GM23338 (cell line): ENCODE data around the gene KLHL21. TPM values are rescaled to one million over a fixed set of nuclear protein-coding genes. Genes with fewer than 3 reads are reported as not detected.

Source experiments
- ATAC-seq: fragments of 200-7000 bp; cut with Tn5 transposase; 3 replicates; pipeline ENCODE4 v1.9.1; 2020
- DNase-seq: peaks from one replicate; pipeline ENCODE4 v3.0.0-alpha.2; 2015; ENCODE audit warnings: low spot score
- H2AFZ ChIP-seq: fragments of 200-600 bp; sonication (generic); 2 replicates; pipeline ENCODE4 v1.8.0; 2016; ENCODE audit warnings: antibody characterized with exemption, mild to moderate bottlenecking, moderate library complexity
- H3F3A ChIP-seq: fragments of 200-600 bp; sonication (generic); replicated peaks from 2 replicates; pipeline ENCODE4 v1.8.0; 2017; ENCODE audit warnings: antibody characterized with exemption, mixed run types, low read depth
- H3K27ac ChIP-seq: fragments of 200-600 bp; sonication (generic); 2 replicates; pipeline ENCODE4 v1.6.1; 2016; ENCODE audit warnings: low read depth
- H3K27me3 ChIP-seq: fragments of 200-600 bp; sonication (generic); 2 replicates; pipeline ENCODE4 v1.8.0; 2016; ENCODE audit warnings: mild to moderate bottlenecking, mixed run types, moderate library complexity; ENCODE audit not compliant: insufficient read depth
- H3K36me3 ChIP-seq: fragments of 200-600 bp; sonication (generic); 2 replicates; pipeline ENCODE4 v1.8.0; 2016; ENCODE audit warnings: mild to moderate bottlenecking; ENCODE audit not compliant: insufficient read depth
- H3K4me1 ChIP-seq: fragments of 200-600 bp; sonication (generic); 2 replicates; pipeline ENCODE4 v1.8.0; 2016; ENCODE audit warnings: mild to moderate bottlenecking, moderate library complexity; ENCODE audit not compliant: insufficient read depth
- H3K4me2 ChIP-seq: fragments of 200-600 bp; sonication (generic); 2 replicates; pipeline ENCODE4 v1.7.1; 2017; ENCODE audit warnings: mixed run types
- H3K4me3 ChIP-seq: fragments of 200-600 bp; sonication (generic); 2 replicates; pipeline ENCODE4 v1.6.1; 2016; ENCODE audit warnings: mixed run types
- H3K79me2 ChIP-seq: fragments of 200-600 bp; sonication (generic); replicated peaks from 2 replicates; pipeline ENCODE4 v1.8.0; 2017; ENCODE audit warnings: mild to moderate bottlenecking; ENCODE audit not compliant: insufficient read depth
- H3K9me2 ChIP-seq: fragments of 200-600 bp; sonication (generic); 2 replicates; pipeline ENCODE4 v1.8.0; 2017; ENCODE audit not compliant: insufficient read depth
- H4K20me1 ChIP-seq: fragments of 200-600 bp; sonication (generic); replicated peaks from 2 replicates; pipeline ENCODE4 v1.8.0; 2017; ENCODE audit warnings: mild to moderate bottlenecking; ENCODE audit not compliant: insufficient read depth
- H3K27ac Mint-ChIP-seq: 2 replicates; pipeline ENCODE4 v1.8.0; 2020; ENCODE audit warnings: inconsistent platforms, mild to moderate bottlenecking, moderate library complexity, mixed read lengths
- H3K27me3 Mint-ChIP-seq: 3 replicates; pipeline ENCODE4 v1.8.0; 2022; ENCODE audit warnings: low read depth, mild to moderate bottlenecking, moderate library complexity, mixed read lengths, inconsistent platforms; ENCODE audit not compliant: insufficient read depth, poor library complexity
- H3K36me3 Mint-ChIP-seq: 3 replicates; pipeline ENCODE4 v1.8.0; 2021; ENCODE audit warnings: low read depth, mild to moderate bottlenecking, inconsistent platforms, moderate library complexity, mixed read lengths
- H3K4me1 Mint-ChIP-seq: 3 replicates; pipeline ENCODE4 v1.8.0; 2020; ENCODE audit warnings: mild to moderate bottlenecking, inconsistent platforms, mixed read lengths
- H3K4me3 Mint-ChIP-seq: 3 replicates; pipeline ENCODE4 v1.8.0; 2021; ENCODE audit warnings: moderate library complexity, mild to moderate bottlenecking, inconsistent platforms, mixed read lengths
- H3K9me3 Mint-ChIP-seq: 3 replicates; pipeline ENCODE4 v1.8.0; 2020; ENCODE audit warnings: moderate library complexity, mild to moderate bottlenecking, inconsistent platforms, mixed read lengths
- CREB1 ChIP-seq: fragments of 250-450 bp; sonication (Bioruptor Pico); IDR thresholded peaks from 2 replicates; pipeline ENCODE4 v1.5.0; 2020; ENCODE audit warnings: low read depth, mild to moderate bottlenecking, moderate library complexity
- ETS1 ChIP-seq: IDR thresholded peaks from 2 replicates; pipeline ENCODE4 v1.6.1; 2016; ENCODE audit warnings: antibody characterized with exemption
- EZH2 ChIP-seq: fragments of 200-600 bp; sonication (generic); IDR thresholded peaks from one replicate; pipeline ENCODE4 v1.8.0; 2017; ENCODE audit warnings: antibody characterized with exemption, mild to moderate bottlenecking, low read depth; ENCODE audit not compliant: unreplicated experiment
- EZH2phosphoT487 ChIP-seq: fragments of 200-600 bp; sonication (generic); IDR thresholded peaks from one replicate; pipeline ENCODE4 v1.8.1; 2018; ENCODE audit warnings: antibody characterized with exemption; ENCODE audit not compliant: unreplicated experiment
- JUNB ChIP-seq: IDR thresholded peaks from one replicate; pipeline ENCODE4 v1.6.1; 2016; ENCODE audit warnings: antibody characterized with exemption; ENCODE audit not compliant: unreplicated experiment
- NANOG ChIP-seq: IDR thresholded peaks from 2 replicates; pipeline ENCODE4 v1.6.1; 2016; ENCODE audit warnings: antibody characterized with exemption, borderline replicate concordance
- POLR2AphosphoS5 ChIP-seq: IDR thresholded peaks from 2 replicates; pipeline ENCODE4 v1.6.1; 2016; ENCODE audit warnings: antibody characterized with exemption, low read depth
- REST ChIP-seq: IDR thresholded peaks from one replicate; pipeline ENCODE4 v1.6.1; 2018; ENCODE audit warnings: antibody characterized with exemption; ENCODE audit not compliant: unreplicated experiment
- STAT1 ChIP-seq: IDR thresholded peaks from one replicate; pipeline ENCODE4 v1.6.1; 2016; ENCODE audit warnings: antibody characterized with exemption; ENCODE audit not compliant: unreplicated experiment
- ZNF114 ChIP-seq: fragments of 250-450 bp; sonication (Bioruptor Pico); IDR thresholded peaks from 2 replicates; pipeline ENCODE4 v1.5.0; 2020; ENCODE audit warnings: mild to moderate bottlenecking, moderate library complexity
- ZNF331 ChIP-seq: fragments of 250-450 bp; sonication (Bioruptor Pico); IDR thresholded peaks from 2 replicates; pipeline ENCODE4 v1.5.0; 2020; ENCODE audit warnings: low read depth, mild to moderate bottlenecking, moderate library complexity
- ZNF462 ChIP-seq: fragments of 250-450 bp; sonication (Bioruptor Pico); IDR thresholded peaks from 2 replicates; pipeline ENCODE4 v1.5.0; 2020; ENCODE audit warnings: mild to moderate bottlenecking, moderate library complexity
- polyA plus RNA-seq: library from polyadenylated mRNA; unstranded; fragments of >200 nt; fragmentation: Nextera tagmentation; extraction: Ambion mirVana; gene quantifications from 2 replicates; pipeline ENCODE4 v1.2.1, GENCODE V29; 2016
- total RNA-seq: library from RNA; depleted of rRNA; stranded (reverse); fragments of >200 nt; shearing (Covaris generic); gene quantifications from 2 replicates; pipeline ENCODE4 v1.2.3, GENCODE V29; 2014
- TF ChIP-seq, protein P1 (sequence below), 2 experiments: fragments of 200-600 bp in 1 of 2; sonication (generic) in 1 of 2; conservative IDR thresholded peaks; 2 replicates each; pipeline versions ENCODE4 v1.5.1 to v1.6.1; 2016 to 2017; ENCODE audit warnings: antibody characterized with exemption in 2 of 2, low read depth in 2 of 2, mild to moderate bottlenecking in 2 of 2, moderate library complexity in 1 of 2

Gene KLHL21
- total and polyA plus RNA-seq, 2 experiments from 2014 or later, result 7.3 to 35.9 TPM

GRCh38 chr1:6631058-6631457 lies 28.4 kb upstream of the KLHL21 start:
- Histone ChIP-seq H3K4me1 (peaks cover 1% of the 10 kb centered on the region; the same call in 1 of the 2 replicates), H3K4me2 (no peak overlapping the region), H3K27ac (no peak overlapping the region), H3K4me3 (no peak overlapping the region), H3K36me3 (peaks cover 10% of the 10 kb centered on the region), H3K27me3 (no peaks in the 10 kb centered on the region), H3K9me2 (no peaks in the 10 kb centered on the region), H3K79me2 (peaks cover 14% of the 10 kb centered on the region), H2AFZ (no peak overlapping the region), H3F3A (0 out of 2 replicates have a peak, but pooled peaks cover under 1% of the 10 kb centered on the region), H4K20me1 (peaks cover 5% of the 10 kb centered on the region)
- Mint-ChIP-seq H3K4me3 (no peak overlapping the region), H3K4me1 (peaks cover 4% of the 10 kb centered on the region; the same call in 2 of the 3 replicates), H3K27ac (no peak overlapping the region), H3K9me3 (no peaks in the 10 kb centered on the region), H3K36me3 (peaks cover 44% of the 10 kb centered on the region), H3K27me3 (peaks cover 9% of the 10 kb centered on the region)
- ATAC-seq (no peak), DNase-seq (no peak)
- TF ChIP-seq POLR2AphosphoS5 (no peak), JUNB (no peak), ZNF114 (CRISPR knock-in tag) (no peak), EZH2phosphoT487 (no peak), ZNF462 (CRISPR knock-in tag) (no peak), STAT1 (no peak), REST (no peak), NANOG (no peak), EZH2 (no peak), ZNF331 (no peak), ETS1 (no peak), CREB1 (no peak)
- TF ChIP-seq, protein P1, sequence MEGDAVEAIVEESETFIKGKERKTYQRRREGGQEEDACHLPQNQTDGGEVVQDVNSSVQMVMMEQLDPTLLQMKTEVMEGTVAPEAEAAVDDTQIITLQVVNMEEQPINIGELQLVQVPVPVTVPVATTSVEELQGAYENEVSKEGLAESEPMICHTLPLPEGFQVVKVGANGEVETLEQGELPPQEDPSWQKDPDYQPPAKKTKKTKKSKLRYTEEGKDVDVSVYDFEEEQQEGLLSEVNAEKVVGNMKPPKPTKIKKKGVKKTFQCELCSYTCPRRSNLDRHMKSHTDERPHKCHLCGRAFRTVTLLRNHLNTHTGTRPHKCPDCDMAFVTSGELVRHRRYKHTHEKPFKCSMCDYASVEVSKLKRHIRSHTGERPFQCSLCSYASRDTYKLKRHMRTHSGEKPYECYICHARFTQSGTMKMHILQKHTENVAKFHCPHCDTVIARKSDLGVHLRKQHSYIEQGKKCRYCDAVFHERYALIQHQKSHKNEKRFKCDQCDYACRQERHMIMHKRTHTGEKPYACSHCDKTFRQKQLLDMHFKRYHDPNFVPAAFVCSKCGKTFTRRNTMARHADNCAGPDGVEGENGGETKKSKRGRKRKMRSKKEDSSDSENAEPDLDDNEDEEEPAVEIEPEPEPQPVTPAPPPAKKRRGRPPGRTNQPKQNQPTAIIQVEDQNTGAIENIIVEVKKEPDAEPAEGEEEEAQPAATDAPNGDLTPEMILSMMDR (conservative IDR thresholded peaks at IDR 0.05; ENCODE audit: low read depth in 2 of 2), result no peak
